HepG2 (cell line): ENCODE data around the gene PLXNA4. TPM values are rescaled to one million over a fixed set of nuclear protein-coding genes. Genes with fewer than 3 reads are reported as not detected.

Source experiments
- ATAC-seq: fragments of 200-7000 bp; cut with Tn5 transposase; 3 replicates; pipeline ENCODE4 v1.9.1; 2020; ENCODE audit warnings: mild to moderate bottlenecking, moderate library complexity
- BruUV-seq: library from RNA; stranded (reverse); fragments of 400-500 nt; replicated peaks from 2 replicates; lab custom pipeline; 2021; lab: Mats Ljungman, UMichigan
- CTCF ChIA-PET: fragments of 300-600 bp; formaldehyde crosslinking; extraction: SDS; loops from one replicate; lab custom pipeline; 2021; ENCODE audit warnings: low total read pairs, inconsistent platforms, low intra/inter-chr PET ratio; lab: Yijun Ruan, JAX
- POLR2A ChIA-PET: fragments of 350-600 bp; sonication (Branson Sonifier 250); formaldehyde crosslinking; loops from one replicate; lab custom pipeline; 2020; ENCODE audit warnings: antibody characterized with exemption, inconsistent platforms; lab: Yijun Ruan, JAX
- DNase-seq: peaks from one replicate; pipeline ENCODE4 v3.0.0-alpha.2; 2015; ENCODE audit warnings: low spot score
- FAIRE-seq: peaks from 3 replicates; lab custom pipeline; 2011; peaks lifted over from hg19 to GRCh38; lab: Jason Lieb, UNC
- H2AFZ ChIP-seq: one replicate; pipeline ENCODE4 v1.6.1; 2011; ENCODE audit warnings: low read length, inconsistent platforms
- H3K27ac ChIP-seq: fragments of 300-600 bp; 3 replicates; pipeline ENCODE4 v1.8.0; 2011; ENCODE audit warnings: mixed run types, mild to moderate bottlenecking, mixed read lengths, low read length, inconsistent platforms; ENCODE audit not compliant: insufficient read depth; ENCODE audit errors: extremely low read length
- H3K27me3 ChIP-seq, 2 experiments: fragments of 200-600 bp in 1 of 2; 2 replicates in 1 of 2; 3 replicates in 1 of 2; pipeline versions ENCODE4 v1.6.0 to v1.8.0; 2011; ENCODE audit warnings: low read length in 2 of 2, mild to moderate bottlenecking in 2 of 2, moderate library complexity in 2 of 2, inconsistent platforms in 1 of 2; ENCODE audit not compliant: insufficient read depth in 2 of 2, control insufficient read depth in 1 of 2
- H3K36me3 ChIP-seq, 2 experiments: fragments of 200-600 bp in 1 of 2; replicated peaks in 1 of 2; 2 replicates in 1 of 2; 3 replicates in 1 of 2; pipeline versions ENCODE4 v1.5.1 to v1.8.0; 2011; ENCODE audit warnings: low read length in 2 of 2, inconsistent platforms in 1 of 2; ENCODE audit not compliant: insufficient read depth in 2 of 2, control insufficient read depth in 1 of 2
- H3K4me1 ChIP-seq: 2 replicates; pipeline ENCODE4 v1.5.1; 2012; ENCODE audit warnings: low read length, inconsistent platforms; ENCODE audit not compliant: insufficient read depth
- H3K4me2 ChIP-seq: 2 replicates; pipeline ENCODE4 v1.6.0; 2011; ENCODE audit warnings: low read depth, low read length, inconsistent platforms
- H3K4me3 ChIP-seq, 3 experiments: fragments of 200-600 bp in 1 of 3; sonication (generic), shearing (Covaris generic) in 1 of 3; replicated peaks in 1 of 3; 2 replicates each; pipeline ENCODE4 v1.5.1; 2011 to 2016; ENCODE audit warnings: low read length in 3 of 3, inconsistent platforms in 2 of 3, low read depth in 2 of 3, mild to moderate bottlenecking in 2 of 3, control low read depth in 1 of 3, mixed read lengths in 1 of 3; ENCODE audit not compliant: insufficient read depth in 1 of 3
- H3K79me2 ChIP-seq: one replicate; pipeline ENCODE4 v1.6.1; 2011; ENCODE audit warnings: low read length, inconsistent platforms; ENCODE audit not compliant: insufficient read depth
- H3K9ac ChIP-seq: 2 replicates; pipeline ENCODE4 v1.6.0; 2011; ENCODE audit warnings: mild to moderate bottlenecking, low read depth, low read length, inconsistent platforms; ENCODE audit not compliant: insufficient read depth
- H3K9me3 ChIP-seq: 2 replicates; pipeline ENCODE4 v1.5.1; 2012; ENCODE audit warnings: mild to moderate bottlenecking, low read length
- H4K20me1 ChIP-seq: 2 replicates; pipeline ENCODE4 v1.6.0; 2011; ENCODE audit warnings: inconsistent platforms, mild to moderate bottlenecking, low read length, moderate library complexity; ENCODE audit not compliant: insufficient read depth
- HNRNPH1 ChIP-seq: fragments of 200-400 bp; formaldehyde crosslinking; optimal IDR thresholded peaks from 2 replicates; pipeline ENCODE3; 2017; ENCODE audit warnings: mild to moderate bottlenecking, low read depth, low read length
- MEIS1 ChIP-seq: sonication (generic); formaldehyde crosslinking; IDR thresholded peaks from 2 replicates; pipeline ENCODE4 v1.9.0; 2021; ENCODE audit warnings: mild to moderate bottlenecking, missing genetic modification reagents, moderate library complexity, borderline replicate concordance
- MXD1 ChIP-seq: sonication (generic); formaldehyde crosslinking; IDR thresholded peaks from 2 replicates; pipeline ENCODE4 v1.4.0; 2020; ENCODE audit warnings: mild to moderate bottlenecking, missing genetic modification reagents
- PAXIP1 ChIP-seq: sonication (generic); formaldehyde crosslinking; conservative IDR thresholded peaks from 2 replicates; pipeline ENCODE4 v1.4.0; 2020; ENCODE audit warnings: mild to moderate bottlenecking, missing genetic modification reagents, moderate library complexity
- PTBP1 ChIP-seq: fragments of 200-400 bp; formaldehyde crosslinking; IDR thresholded peaks from 2 replicates; pipeline ENCODE4 v1.6.1; 2018; ENCODE audit warnings: low read length, low read depth; ENCODE audit not compliant: poor library complexity, severe bottlenecking
- SOX13 ChIP-seq, 3 experiments: fragments of 450-650 bp in 1 of 3; sonication (generic) in 1 of 3; formaldehyde crosslinking in 1 of 3; IDR thresholded peaks in 2 of 3; conservative IDR thresholded peaks in 1 of 3; 2 replicates each; pipeline versions ENCODE4 v1.5.0 to v1.6.1; 2016 to 2020; ENCODE audit warnings: antibody characterized with exemption in 1 of 3, mild to moderate bottlenecking in 1 of 3, missing compliant biosample characterization in 1 of 3, missing genetic modification reagents in 1 of 3, moderate library complexity in 1 of 3
- ZBTB40 ChIP-seq, 2 experiments: fragments of 450-650 bp in 1 of 2; sonication (generic) in 1 of 2; formaldehyde crosslinking in 1 of 2; IDR thresholded peaks; 2 replicates each; pipeline versions ENCODE4 v1.6.1 to v1.8.0; 2016 to 2022; ENCODE audit warnings: antibody characterized with exemption in 1 of 2, mild to moderate bottlenecking in 1 of 2, missing genetic modification reagents in 1 of 2
- ZNF260 ChIP-seq: sonication (generic); formaldehyde crosslinking; IDR thresholded peaks from 2 replicates; pipeline ENCODE4 v1.4.0; 2020; ENCODE audit warnings: missing genetic modification reagents, low read depth, mild to moderate bottlenecking, borderline replicate concordance
- ZNF431 ChIP-seq: sonication (generic); formaldehyde crosslinking; IDR thresholded peaks from 2 replicates; pipeline ENCODE4 v1.9.0; 2022; ENCODE audit warnings: missing genetic modification reagents, low read depth, mild to moderate bottlenecking, borderline replicate concordance
- ZNF451 ChIP-seq: sonication (generic); formaldehyde crosslinking; IDR thresholded peaks from 2 replicates; pipeline ENCODE4 v1.5.0; 2020; ENCODE audit warnings: mild to moderate bottlenecking, missing genetic modification reagents
- WGBS: methylation state at CpG from one replicate; pipeline ENCODE4 v1.1.6; 2017; ENCODE audit warnings: low lambda C conversion rate; 5-methylcytosine and 5-hydroxymethylcytosine counted together
- in situ Hi-C: cut with HindIII; loops from 2 replicates; pipeline ENCODE4 v1.10.0; 2017; ENCODE audit warnings: low pct_unique_long_range_greater_than_20kb; ENCODE audit not compliant: extremely low pct_ligation_motif_present
- intact Hi-C: fragments of 100-400 bp; cut with micrococcal nuclease; formaldehyde crosslinking; loops from one replicate; pipeline ENCODE4 v1.10.0; 2022; ENCODE audit not compliant: unreplicated experiment
- polyA plus RNA-seq, 8 experiments: library from polyadenylated mRNA; depleted of rRNA in 3 of 8; stranded (reverse) in 7 of 8; unstranded in 1 of 8; fragments of >200 nt; fragmentation: Illumina TruSeq in 4 of 8; extraction: Trizol in 4 of 8; gene quantifications; 2 replicates each; pipeline versions ENCODE4 v1.2.1 to v1.2.3, GENCODE V29; 2011 to 2016; ENCODE audit warnings: low read depth in 4 of 8, missing spikeins in 1 of 8, mixed read lengths in 1 of 8; ENCODE audit not compliant: insufficient read depth in 1 of 8
- total RNA-seq, 5 experiments: library from RNA; depleted of rRNA; stranded (reverse); fragments of >200 nt; fragmentation: Illumina TruSeq; extraction: Trizol; gene quantifications; 2 replicates each; pipeline ENCODE4 v1.2.3, GENCODE V29; 2016; ENCODE audit warnings: low read depth in 1 of 5

Gene PLXNA4
- total and polyA plus RNA-seq, 2 of the 13 experiments (the other 11 are each of a cell fraction or from before 2014, with no cell fraction given) = 0.01 to 0.04 TPM

- H4K20me1 ChIP-seq = no peaks in the 10 kb centered on the region
- BruUV-seq = no TSS peak
- peaks cover 0 to 17% of the 10 kb centered on the region in 2 experiments; a peak in 2 of 5 replicates for H3K27me3 ChIP-seq
- 0% methylated on average over 3 of the region's 3 CpGs for WGBS
- H3K9ac ChIP-seq = no peak overlapping the region
- H3K79me2 ChIP-seq = no peaks in the 10 kb centered on the region
- ChIA-PET POLR2A (no interaction called here), CTCF (no interaction called here)
- no peak overlapping the region for H2AFZ ChIP-seq
- in situ Hi-C loops = no loop called here
- intact Hi-C loops = no loop called here
- no peak for DNase-seq
- no peak overlapping the region for H3K27ac ChIP-seq
- no peak overlapping the region for H3K4me3 ChIP-seq
- ATAC-seq = no peak
- FAIRE-seq = no peak
- H3K4me1 ChIP-seq = no peaks in the 10 kb centered on the region
- H3K9me3 ChIP-seq = no peaks in the 10 kb centered on the region
- no peaks in the 10 kb centered on the region for H3K36me3 ChIP-seq
- H3K4me2 ChIP-seq = no peak overlapping the region
- TF ChIP-seq MEIS1 (CRISPR knock-in tag) = no peak
- TF ChIP-seq ZNF260 (CRISPR knock-in tag) = no peak
- TF ChIP-seq HNRNPH1 = no peak
- no peak for TF ChIP-seq ZNF451 (CRISPR knock-in tag)
- TF ChIP-seq SOX13 (IDR thresholded peaks at IDR 0.05) = no peak
- TF ChIP-seq SOX13 (CRISPR knock-in tag; conservative IDR thresholded peaks at IDR 0.05 in 1 of 2, IDR thresholded peaks at IDR 0.05 in 1 of 2) = no peak
- no peak for TF ChIP-seq PAXIP1 (CRISPR knock-in tag)
- TF ChIP-seq ZBTB40 (IDR thresholded peaks at IDR 0.05) = no peak
- no peak for TF ChIP-seq ZBTB40 (CRISPR knock-in tag; IDR thresholded peaks at IDR 0.05)
- no peak for TF ChIP-seq PTBP1
- no peak for TF ChIP-seq ZNF431 (CRISPR knock-in tag)
- TF ChIP-seq MXD1 (CRISPR knock-in tag) = no peak
Measured at GRCh38 chr7:132125096-132125495, 451.2 kb downstream of the PLXNA4 start.
